Measurements from ENCODE around the gene BMI1. TPM values are rescaled to one million over a fixed set of nuclear protein-coding genes. Genes with fewer than 3 reads are reported as not detected.

BMI1 gene
- total RNA-seq, 4 donors from 2014 or later, result 41.2 to 73.5 (median 59.0) TPM

- TF ChIP-seq CTCF (IDR thresholded peaks at IDR 0.05) (no peak), POLR2A (IDR thresholded peaks at IDR 0.05) (no peak)
- 22% methylated on average over 9 of the region's 9 CpGs for WGBS, 2 donors
- H3K27me3 ChIP-seq, result peaks cover 77% of the 10 kb centered on the region
- H3K4me3 ChIP-seq (replicated peaks in 1 of 3), result no peak overlapping the region
- no peaks in the 10 kb centered on the region for H3K9me3 ChIP-seq
- intact Hi-C loops (cut with DNase I), result no loop called here
- H3K4me1 ChIP-seq, result peaks cover 32 to 39% of the 10 kb centered on the region in 2 donors
- H3K36me3 ChIP-seq, result no peaks in the 10 kb centered on the region
- no peak overlapping the region for H3K27ac ChIP-seq
- no peak for DNase-seq
Observed at GRCh38 chr10:22338185-22338900, 17.4 kb downstream of the BMI1 start.

DNA sequence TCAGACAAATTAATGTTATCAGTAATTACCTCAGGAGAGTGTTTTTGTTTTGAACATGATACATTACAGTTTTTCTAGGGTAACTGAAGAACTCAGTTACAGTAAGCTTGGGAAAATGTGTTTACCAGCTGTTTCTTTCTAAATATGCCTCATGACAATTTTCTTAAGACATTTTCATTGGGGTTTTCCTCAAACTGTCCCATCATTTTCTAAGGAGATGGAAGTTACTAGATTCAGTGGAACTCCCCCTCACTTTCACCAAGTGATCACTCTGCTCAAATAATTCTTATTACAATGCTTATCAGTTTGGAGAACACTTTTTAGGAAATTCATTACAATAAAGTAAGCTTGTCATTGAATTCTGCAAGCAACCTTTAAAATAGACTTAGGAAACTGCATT is 18.0 kb downstream of the BMI1 start:
- Histone ChIP-seq H3K27me3 (peaks cover 78% of the 10 kb centered on the region), H3K9me3 (no peaks in the 10 kb centered on the region), H3K36me3 (no peaks in the 10 kb centered on the region), H3K27ac (no peak overlapping the region), H3K4me1 (peaks cover 32 to 39% of the 10 kb centered on the region in 2 donors), H3K4me3 (replicated peaks in 1 of 3) (no peak overlapping the region)
- no peak for DNase-seq
- intact Hi-C loops (cut with DNase I), result no loop called here
- TF ChIP-seq CTCF (IDR thresholded peaks at IDR 0.05) (no peak), POLR2A (IDR thresholded peaks at IDR 0.05) (no peak)

- H3K27ac ChIP-seq, result peak overlapping the region in 2 of 3 donors; percentile 89 to 91
- no peaks in the 10 kb centered on the region for H3K36me3 ChIP-seq
- H3K9me3 ChIP-seq, result no peaks in the 10 kb centered on the region
- peak overlapping the region in 2 of 3 donors; percentile 72 to 87 for H3K4me3 ChIP-seq (replicated peaks in 1 of 3)
- intact Hi-C loops (cut with DNase I), result loop anchor here (5.0 kb wide), 1 partner anchor 97 kb away; no protein-coding TSS in a partner anchor
- WGBS, 2 donors, result 1 to 2% methylated on average over 13 of the region's 13 CpGs
- TF ChIP-seq POLR2A (IDR thresholded peaks at IDR 0.05) (no peak), CTCF (IDR thresholded peaks at IDR 0.05) (no peak)
- DNase-seq, result no peak
- H3K4me1 ChIP-seq, result peaks cover 26 to 32% of the 10 kb centered on the region in 2 donors
- H3K27me3 ChIP-seq, result peaks cover 76% of the 10 kb centered on the region
Observed at GRCh38 chr10:22339761-22340328, 18.9 kb downstream of the BMI1 start.

DNA sequence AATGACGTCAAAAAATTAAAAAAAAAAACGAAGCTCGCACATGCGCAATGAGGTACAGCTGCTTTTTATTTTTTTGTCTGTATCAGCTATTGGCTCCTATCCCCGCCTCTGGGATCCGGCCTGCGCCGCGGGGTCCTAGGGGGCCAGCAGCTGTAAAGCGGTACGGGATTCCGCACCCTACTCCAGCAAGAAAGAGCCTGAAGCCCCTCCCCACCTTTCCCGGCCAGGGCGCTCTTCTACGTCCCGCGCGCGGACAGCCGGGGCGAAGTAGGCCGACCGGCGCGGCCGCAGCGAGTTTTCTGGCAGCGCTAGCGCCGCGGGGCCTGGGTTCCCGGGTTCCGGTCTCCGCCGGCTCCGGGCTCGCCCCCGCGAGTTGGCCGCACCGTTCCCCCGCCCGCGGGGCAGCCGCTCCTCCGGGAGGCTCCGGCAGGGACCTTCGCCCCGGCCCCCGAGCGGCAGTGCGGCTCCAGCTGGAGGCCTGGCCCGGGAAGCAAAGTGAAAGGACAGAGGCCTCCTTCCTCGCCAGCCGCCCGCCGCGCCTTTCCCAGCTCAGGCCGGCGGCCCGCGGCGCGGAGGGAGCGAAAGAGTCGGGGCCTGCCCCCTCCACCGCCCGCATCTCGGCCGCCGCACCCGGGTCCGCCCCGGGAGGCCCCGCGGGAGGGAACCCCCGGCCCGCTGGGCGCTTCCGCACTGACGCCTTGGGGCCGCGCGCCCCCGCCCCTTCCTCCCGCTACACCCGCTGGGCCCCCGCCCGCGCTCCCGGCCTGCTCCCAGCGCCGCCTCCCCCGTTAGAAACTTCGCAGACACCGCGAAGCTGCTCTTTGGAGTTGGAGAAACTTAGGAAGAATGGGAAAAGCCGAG is 19.7 kb downstream of the BMI1 start:
- intact Hi-C loops (cut with DNase I), result loop anchor here (5.0 kb wide), 1 partner anchor 97 kb away; no protein-coding TSS in a partner anchor
- peaks cover 19 to 25% of the 10 kb centered on the region in 2 donors for H3K4me1 ChIP-seq
- peak overlapping the region; percentile 83 to 91 (median 89) for H3K27ac ChIP-seq
- WGBS, 2 donors, result 0 to 2% methylated on average over 11 to 41 of the region's 98 CpGs
- DNase-seq, result peak; percentile 58 to 64
- H3K27me3 ChIP-seq, result peaks cover 76% of the 10 kb centered on the region
- peak overlapping the region; percentile 24 to 87 (median 72) for H3K4me3 ChIP-seq (replicated peaks in 1 of 3)
- H3K36me3 ChIP-seq, result no peaks in the 10 kb centered on the region
- peak in 1 of 6 experiments; percentile 7 for TF ChIP-seq CTCF (IDR thresholded peaks at IDR 0.05)
- peak in 1 of 2 donors; percentile 38 for TF ChIP-seq POLR2A (IDR thresholded peaks at IDR 0.05)
- H3K9me3 ChIP-seq, result no peaks in the 10 kb centered on the region
